K562 (cell line): Measurements from ENCODE around the gene TMEM92. TPM values are rescaled to one million over a fixed set of nuclear protein-coding genes. Genes with fewer than 3 reads are reported as not detected.
A peak's percentile ranks its signal among the peaks of the same experiment; 100 is the strongest.

ENCODE experiments used
- ATAC-seq: fragments of 200-7000 bp; cut with Tn5 transposase; 3 replicates; pipeline ENCODE4 v1.9.1; 2020; ENCODE audit warnings: moderate library complexity
- BruUV-seq: library from RNA; stranded (reverse); fragments of 400-500 nt; replicated peaks from 2 replicates; lab custom pipeline; 2021; lab: Mats Ljungman, UMichigan
- CTCF ChIA-PET: fragments of 300-600 bp; formaldehyde crosslinking; extraction: SDS; loops from one replicate; lab custom pipeline; 2021; ENCODE audit warnings: low intra/inter-chr PET ratio; lab: Yijun Ruan, JAX
- POLR2A ChIA-PET: fragments of 300-600, 350-650 bp; sonication (Branson Sonifier 250); formaldehyde crosslinking; extraction: SDS; loops from one replicate; lab custom pipeline; 2021; ENCODE audit warnings: antibody characterized with exemption, inconsistent platforms; lab: Yijun Ruan, JAX
- DNase-seq, 4 experiments: peaks; one replicate each; pipeline versions ENCODE4 v3.0.0 to v3.0.0-alpha.2; 2011 to 2018; ENCODE audit warnings: low spot score in 3 of 4, mixed read lengths in 3 of 4; ENCODE audit errors: extremely low read depth in 1 of 4
- FAIRE-seq: peaks from 2 replicates; lab custom pipeline; 2011; peaks lifted over from hg19 to GRCh38; lab: Jason Lieb, UNC
- H2AFZ ChIP-seq: 2 replicates; pipeline ENCODE4 v1.6.0; 2011; ENCODE audit warnings: low read depth, low read length, control low read depth, inconsistent platforms
- H3K27ac ChIP-seq: fragments of 200-600 bp; 3 replicates; pipeline ENCODE4 v1.8.0; 2011; ENCODE audit warnings: low read depth, mild to moderate bottlenecking, control low read depth, inconsistent platforms, low read length, moderate library complexity, mixed read lengths; ENCODE audit errors: extremely low read depth
- H3K27me3 ChIP-seq, 2 experiments: fragments of 300-600 bp in 1 of 2; 2 replicates in 1 of 2; 3 replicates in 1 of 2; pipeline versions ENCODE4 v1.6.0 to v1.8.0; 2011; ENCODE audit warnings: inconsistent platforms in 2 of 2, low read length in 2 of 2, mild to moderate bottlenecking in 1 of 2, mixed read lengths in 1 of 2, moderate library complexity in 1 of 2; ENCODE audit not compliant: control insufficient read depth in 2 of 2, insufficient read depth in 2 of 2
- H3K36me3 ChIP-seq: fragments of 300-600 bp; 3 replicates; pipeline ENCODE4 v1.8.0; 2011; ENCODE audit warnings: mild to moderate bottlenecking, low read length, inconsistent platforms; ENCODE audit not compliant: control insufficient read depth, insufficient read depth
- H3K4me1 ChIP-seq, 2 experiments: fragments of 200-600 bp in 1 of 2; replicated peaks in 1 of 2; 2 replicates in 1 of 2; 3 replicates in 1 of 2; pipeline versions ENCODE4 v1.5.1 to v1.8.0; 2011; ENCODE audit warnings: inconsistent platforms in 2 of 2, low read length in 2 of 2, mild to moderate bottlenecking in 1 of 2, mixed read lengths in 1 of 2, moderate library complexity in 1 of 2; ENCODE audit not compliant: control insufficient read depth in 2 of 2, insufficient read depth in 2 of 2
- H3K4me2 ChIP-seq: 2 replicates; pipeline ENCODE4 v1.6.1; 2011; ENCODE audit warnings: low read length, control low read depth, inconsistent platforms, mixed read lengths; ENCODE audit not compliant: insufficient read depth
- H3K4me3 ChIP-seq: fragments of 200-600 bp; sonication (generic), shearing (Covaris generic); 2 replicates; pipeline ENCODE4 v1.5.1; 2016; ENCODE audit warnings: control low read depth, inconsistent platforms
- H3K79me2 ChIP-seq: fragments of 200-600 bp; 3 replicates; pipeline ENCODE4 v1.8.0; 2011; ENCODE audit warnings: low read length, inconsistent platforms; ENCODE audit not compliant: control insufficient read depth, insufficient read depth
- H3K9ac ChIP-seq, 2 experiments: 2 replicates each; pipeline versions ENCODE4 v1.6.0 to v1.6.1; 2011; ENCODE audit warnings: low read depth in 2 of 2, low read length in 2 of 2, control low read depth in 1 of 2, inconsistent platforms in 1 of 2, mild to moderate bottlenecking in 1 of 2, mixed read lengths in 1 of 2; ENCODE audit not compliant: insufficient read depth in 1 of 2
- H3K9me1 ChIP-seq: one replicate; pipeline ENCODE4 v1.6.0; 2011; ENCODE audit warnings: inconsistent platforms, mild to moderate bottlenecking, low read length, moderate library complexity; ENCODE audit not compliant: control insufficient read depth, insufficient read depth
- H3K9me3 ChIP-seq: replicated peaks from 2 replicates; pipeline ENCODE4 v1.5.1; 2011; ENCODE audit warnings: low read depth, low read length, inconsistent platforms; ENCODE audit not compliant: control insufficient read depth, insufficient read depth
- H4K20me1 ChIP-seq: replicated peaks from 2 replicates; pipeline ENCODE4 v1.6.1; 2011; ENCODE audit warnings: low read length, inconsistent platforms, mixed read lengths; ENCODE audit not compliant: control insufficient read depth, insufficient read depth
- CAMTA2 ChIP-seq: fragments of 250-450 bp; sonication (Bioruptor Pico); conservative IDR thresholded peaks from 2 replicates; pipeline ENCODE4 v1.5.1; 2022
- CBX1 ChIP-seq: sonication (generic); IDR thresholded peaks from 2 replicates; pipeline ENCODE4 v1.6.1; 2016; ENCODE audit warnings: antibody characterized with exemption, low read depth, mild to moderate bottlenecking
- CBX3 ChIP-seq, 2 experiments: IDR thresholded peaks; 1 replicate in 1 of 2; 2 replicates in 1 of 2; pipeline ENCODE4 v1.6.1; 2012; ENCODE audit warnings: inconsistent platforms in 2 of 2, low read length in 2 of 2, borderline replicate concordance in 1 of 2, control low read depth in 1 of 2
- CBX5 ChIP-seq: IDR thresholded peaks from 2 replicates; pipeline ENCODE4 v1.6.1; 2014; ENCODE audit warnings: low read depth, borderline replicate concordance
- CEBPZ ChIP-seq: fragments of 150-350 bp; IDR thresholded peaks from 2 replicates; pipeline ENCODE4 v1.6.1; 2014; ENCODE audit warnings: low read depth, mild to moderate bottlenecking, low read length, borderline replicate concordance
- LCOR ChIP-seq: sonication (generic); formaldehyde crosslinking; IDR thresholded peaks from 2 replicates; pipeline ENCODE4 v1.8.0; 2022; ENCODE audit warnings: mild to moderate bottlenecking, missing genetic modification reagents
- MITF ChIP-seq: IDR thresholded peaks from 2 replicates; pipeline ENCODE4 v1.6.1; 2014; ENCODE audit warnings: antibody characterized with exemption
- SMARCA4 ChIP-seq: fragments of 450-650 bp; IDR thresholded peaks from 2 replicates; pipeline ENCODE4 v1.6.1; 2016
- ZFP36 ChIP-seq: fragments of 150-350 bp; IDR thresholded peaks from 2 replicates; pipeline ENCODE4 v1.6.1; 2018; ENCODE audit warnings: low read length, low read depth; ENCODE audit not compliant: partially characterized antibody
- ZNF140 ChIP-seq: fragments of 250-450 bp; sonication (Bioruptor Pico); IDR thresholded peaks from 2 replicates; pipeline ENCODE4 v1.8.0; 2021; ENCODE audit warnings: moderate library complexity, mild to moderate bottlenecking, inconsistent platforms
- WGBS: fragments of 100-300 bp; shearing (Covaris generic); methylation state at CpG from one replicate; pipeline ENCODE4 v1.1.6; 2016; ENCODE audit warnings: low coverage, mixed read lengths; ENCODE audit not compliant: insufficient coverage; ENCODE audit errors: missing lambda C conversion rate; 5-methylcytosine and 5-hydroxymethylcytosine counted together
- in situ Hi-C: fragments of 300-500 bp; cut with MboI; formaldehyde crosslinking; loops from 4 replicates; pipeline ENCODE4 v1.15.0; 2018; ENCODE audit warnings: inconsistent platforms, mixed read lengths
- intact Hi-C: fragments of 100-400 bp; cut with micrococcal nuclease; formaldehyde crosslinking; loops from 2 replicates; pipeline ENCODE4 v1.14.2; 2022
- polyA plus RNA-seq, 8 experiments: library from polyadenylated mRNA; depleted of rRNA in 4 of 8; stranded (reverse) in 5 of 8; unstranded in 3 of 8; fragments of >200 nt; fragmentation: Nextera tagmentation in 2 of 8; fragmentation: Illumina TruSeq in 1 of 8; extraction: Ambion mirVana in 2 of 8; extraction: Trizol in 1 of 8; gene quantifications; 2 replicates each; pipeline versions ENCODE4 v1.2.1 to v1.2.3, GENCODE V29; 2011 to 2014; ENCODE audit warnings: inconsistent platforms in 1 of 8, missing spikeins in 1 of 8
- total RNA-seq, 7 experiments: library from RNA; depleted of rRNA in 6 of 7; stranded (reverse); fragments of >200 nt in 6 of 7; fragmentation: Illumina TruSeq in 2 of 7; extraction: Trizol in 2 of 7; gene quantifications; 2 replicates each; pipeline versions ENCODE4 v1.2.1 to v1.2.3, GENCODE V29; 2011 to 2021; ENCODE audit warnings: low replicate concordance in 1 of 7

Gene TMEM92
- total and polyA plus RNA-seq, 9 of the 15 experiments (the other 6 are each of a cell fraction or from before 2014, with no cell fraction given): 0.14 to 2.1 (median 0.40) TPM

GRCh38 chr17:50274142-50274896, at the start of gene TMEM92 (continued):
- no peak for TF ChIP-seq MITF
- TF ChIP-seq LCOR (CRISPR knock-in tag): 0 out of 2 replicates have a peak, but pooled peaks have one; percentile 14

- in situ Hi-C loops: no loop called here
- no peak overlapping the region for H2AFZ ChIP-seq
- FAIRE-seq (no peak), ATAC-seq (no peak), DNase-seq (no peak)
- H3K4me2 ChIP-seq: no peak overlapping the region
- peaks cover 0 to 18% of the 10 kb centered on the region in 2 experiments; a peak in 4 of 5 replicates for H3K27me3 ChIP-seq
- H3K4me3 ChIP-seq: no peak overlapping the region
- no peaks in the 10 kb centered on the region for H3K9me1 ChIP-seq
- no peak overlapping the region for H3K9ac ChIP-seq
- H3K4me1 ChIP-seq: peaks cover 0 to 5% of the 10 kb centered on the region in 2 experiments; a peak in 1 of 5 replicates
- H3K9me3 ChIP-seq: peaks cover 4% of the 10 kb centered on the region; the same call in 1 of the 2 replicates
- H3K79me2 ChIP-seq: no peaks in the 10 kb centered on the region
- no peaks in the 10 kb centered on the region for H3K36me3 ChIP-seq
- CTCF ChIA-PET: no interaction called here
- POLR2A ChIA-PET: interaction anchor here (0.6 to 1.4 kb wide), 2 partner anchors 12 to 114 kb away, joined by 3 read pairs; no protein-coding TSS in a partner anchor
- 3% methylated on average over 3 of the region's 3 CpGs for WGBS
- H4K20me1 ChIP-seq: no peaks in the 10 kb centered on the region
- intact Hi-C loops: no loop called here
- no peak overlapping the region for H3K27ac ChIP-seq
- BruUV-seq: no TSS peak
- TF ChIP-seq ZFP36 (peak; percentile 92), CAMTA2 (CRISPR knock-in tag) (no peak), CBX5 (peak; percentile 60; the same call in 1 of the 2 replicates), ZNF140 (CRISPR knock-in tag) (no peak), CEBPZ (peak; percentile 65), CBX1 (0 out of 2 replicates have a peak, but pooled peaks have one; percentile 44), SMARCA4 (no peak), CBX3 (IDR thresholded peaks at IDR 0.05; ENCODE audit: borderline replicate concordance in 1 of 2, low read length in 2 of 2) (peak in 1 of 2 experiments; percentile 35; a peak in 1 of 3 replicates)
- TF ChIP-seq, all 486 proteins: peak for 5
Measured at GRCh38 chr17:50225701-50226240, 48.5 kb upstream of the TMEM92 start.
